ENCODE data around the gene HABP4. TPM values are rescaled to one million over a fixed set of nuclear protein-coding genes. Genes with fewer than 3 reads are reported as not detected.

HABP4 gene
- total and polyA plus RNA-seq, 10 of the 15 experiments (the other 5 are each of a cell fraction or from before 2014, with no cell fraction given), result 1.6 to 15.4 (median 11.6) TPM

DNA sequence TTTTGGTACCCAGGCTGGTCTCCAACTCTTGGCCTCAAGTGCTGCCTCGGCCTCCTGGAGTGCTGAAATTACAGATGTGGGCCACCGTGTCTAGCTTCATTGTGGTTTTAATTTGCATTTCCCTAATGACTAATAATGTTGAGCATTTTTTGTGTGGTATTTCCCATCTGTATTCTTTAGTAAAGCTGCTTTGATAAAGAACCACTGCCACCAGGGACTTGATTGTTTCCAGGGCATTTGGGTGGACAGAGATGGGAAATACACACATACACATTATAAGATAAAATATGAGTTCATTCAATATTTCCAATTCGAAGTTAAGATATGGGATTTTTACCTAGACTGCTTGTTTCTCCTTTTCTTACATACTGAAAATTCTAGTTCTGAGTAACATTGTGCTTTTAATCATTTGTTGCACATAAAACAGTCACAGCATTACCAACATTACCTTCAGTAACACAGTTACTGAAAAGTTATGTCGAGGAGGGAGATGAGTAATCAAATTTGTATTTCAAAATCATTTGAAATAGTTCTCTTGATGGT lies 28.9 kb downstream of the HABP4 start:
- CTCF ChIA-PET, result interaction anchor here (1.0 to 1.3 kb wide), 2 partner anchors 29 to 84 kb away, joined by 4 read pairs; partner anchors contain the start of gene HABP4
- RAD21 ChIA-PET (ENCODE audit: unreplicated experiment), result interaction anchor here (1.0 to 2.1 kb wide), 2 partner anchors 26 to 87 kb away, joined by 3 to 5 read pairs; no protein-coding TSS in a partner anchor
- H3K36me3 ChIP-seq (ENCODE audit: control insufficient read depth in 2 of 2, insufficient read depth in 2 of 2, low read length in 1 of 2), result no peaks in the 10 kb centered on the region
- BruUV-seq (replicated peaks), result no TSS peak
- peaks cover 10% of the 10 kb centered on the region for H3K4me1 ChIP-seq (ENCODE audit: control insufficient read depth, insufficient read depth, low read length)
- no peak overlapping the region for H3K4me3 ChIP-seq
- POLR2A ChIA-PET, result interaction anchor here (0.6 to 1.0 kb wide), 5 partner anchors 9 to 1985 kb away, joined by 3 to 8 read pairs (median 4); no protein-coding TSS in a partner anchor
- peak; percentile 54 for FAIRE-seq
- ATAC-seq, result peak; percentile 90
- no peak overlapping the region for H2AFZ ChIP-seq (ENCODE audit: control insufficient read depth, low read depth, low read length)
- H3K79me2 ChIP-seq (ENCODE audit: control insufficient read depth, insufficient read depth, low read length), result no peaks in the 10 kb centered on the region
- no peaks in the 10 kb centered on the region for H3K27me3 ChIP-seq (replicated peaks in 1 of 2; ENCODE audit: control insufficient read depth in 2 of 2, insufficient read depth in 2 of 2, low read length in 1 of 2)
- 0% methylated on average over 4 of the region's 4 CpGs for WGBS (ENCODE audit: insufficient coverage, insufficient replicate concordance, low lambda C conversion rate, missing lambda C conversion rate)
- peak overlapping the region; percentile 41; the same call in 1 of the 2 replicates for H3K4me2 ChIP-seq (ENCODE audit: control insufficient read depth, insufficient read depth)
- no peak overlapping the region for H3K9ac ChIP-seq (ENCODE audit: control insufficient read depth, insufficient read depth, low read length)
- peak; percentile 32 for DNase-seq (ENCODE audit: low read depth, low spot score)
- H3K27ac ChIP-seq (ENCODE audit: control insufficient read depth, insufficient read depth), result no peak overlapping the region
- H4K20me1 ChIP-seq (ENCODE audit: control insufficient read depth, insufficient read depth), result no peaks in the 10 kb centered on the region
- SMC1A ChIA-PET (ENCODE audit: uncharacterized antibody, unreplicated experiment), result interaction anchor here (0.9 to 1.1 kb wide), 5 partner anchors 10 to 111 kb away, joined by 3 to 4 read pairs (median 3); no protein-coding TSS in a partner anchor
- in situ Hi-C loops (cut with MboI), result no loop called here
- no peaks in the 10 kb centered on the region for H3K9me3 ChIP-seq (replicated peaks; ENCODE audit: control insufficient read depth, insufficient read depth, low read length)
- intact Hi-C loops (cut with micrococcal nuclease; ENCODE audit: unreplicated experiment), result no loop called here
- TF ChIP-seq SIN3A (IDR thresholded peaks at IDR 0.05; ENCODE audit: low read depth, low read length) (no peak), BRCA1 (IDR thresholded peaks at IDR 0.05; ENCODE audit: low read depth, low read length) (no peak), RBBP5 (conservative IDR thresholded peaks at IDR 0.05) (no peak), POLR2AphosphoS5 (IDR thresholded peaks at IDR 0.05; ENCODE audit: low read length) (no peak), CHD1 (IDR thresholded peaks at IDR 0.05; ENCODE audit: low read depth, low read length) (no peak), JUNB (IDR thresholded peaks at IDR 0.05) (peak; percentile 98), CREB1 (IDR thresholded peaks at IDR 0.05; ENCODE audit: low read depth) (0 out of 2 replicates have a peak, but pooled peaks have one; percentile 6), IRF4 (IDR thresholded peaks at IDR 0.05; ENCODE audit: low read depth, low read length) (no peak; the same call in 1 of the 2 replicates), ASH2L (IDR thresholded peaks at IDR 0.05; ENCODE audit: borderline replicate concordance, low read depth) (no peak), GATAD2B (conservative IDR thresholded peaks at IDR 0.05; ENCODE audit: low read depth) (no peak), DPF2 (IDR thresholded peaks at IDR 0.05) (peak; percentile 73), ZNF24 (IDR thresholded peaks at IDR 0.05) (no peak), IKZF2 (IDR thresholded peaks at IDR 0.05) (no peak; a peak in 2 of 4 replicates), EP300 (IDR thresholded peaks at IDR 0.05; ENCODE audit: borderline replicate concordance in 1 of 2, control insufficient read depth in 1 of 2, low read depth in 2 of 2, low read length in 2 of 2) (no peak), POU2F2 (IDR thresholded peaks at IDR 0.05; ENCODE audit: borderline replicate concordance, low read depth, low read length) (peak; percentile 94; the same call in 2 of the 3 replicates), MEF2B (IDR thresholded peaks at IDR 0.05; ENCODE audit: partially characterized antibody, poor library complexity, severe bottlenecking) (peak; percentile 66), HCFC1 (IDR thresholded peaks at IDR 0.05; ENCODE audit: low read length) (no peak), RCOR1 (conservative IDR thresholded peaks at IDR 0.05; ENCODE audit: low read depth, low read length) (no peak)
- TF ChIP-seq, protein P1, sequence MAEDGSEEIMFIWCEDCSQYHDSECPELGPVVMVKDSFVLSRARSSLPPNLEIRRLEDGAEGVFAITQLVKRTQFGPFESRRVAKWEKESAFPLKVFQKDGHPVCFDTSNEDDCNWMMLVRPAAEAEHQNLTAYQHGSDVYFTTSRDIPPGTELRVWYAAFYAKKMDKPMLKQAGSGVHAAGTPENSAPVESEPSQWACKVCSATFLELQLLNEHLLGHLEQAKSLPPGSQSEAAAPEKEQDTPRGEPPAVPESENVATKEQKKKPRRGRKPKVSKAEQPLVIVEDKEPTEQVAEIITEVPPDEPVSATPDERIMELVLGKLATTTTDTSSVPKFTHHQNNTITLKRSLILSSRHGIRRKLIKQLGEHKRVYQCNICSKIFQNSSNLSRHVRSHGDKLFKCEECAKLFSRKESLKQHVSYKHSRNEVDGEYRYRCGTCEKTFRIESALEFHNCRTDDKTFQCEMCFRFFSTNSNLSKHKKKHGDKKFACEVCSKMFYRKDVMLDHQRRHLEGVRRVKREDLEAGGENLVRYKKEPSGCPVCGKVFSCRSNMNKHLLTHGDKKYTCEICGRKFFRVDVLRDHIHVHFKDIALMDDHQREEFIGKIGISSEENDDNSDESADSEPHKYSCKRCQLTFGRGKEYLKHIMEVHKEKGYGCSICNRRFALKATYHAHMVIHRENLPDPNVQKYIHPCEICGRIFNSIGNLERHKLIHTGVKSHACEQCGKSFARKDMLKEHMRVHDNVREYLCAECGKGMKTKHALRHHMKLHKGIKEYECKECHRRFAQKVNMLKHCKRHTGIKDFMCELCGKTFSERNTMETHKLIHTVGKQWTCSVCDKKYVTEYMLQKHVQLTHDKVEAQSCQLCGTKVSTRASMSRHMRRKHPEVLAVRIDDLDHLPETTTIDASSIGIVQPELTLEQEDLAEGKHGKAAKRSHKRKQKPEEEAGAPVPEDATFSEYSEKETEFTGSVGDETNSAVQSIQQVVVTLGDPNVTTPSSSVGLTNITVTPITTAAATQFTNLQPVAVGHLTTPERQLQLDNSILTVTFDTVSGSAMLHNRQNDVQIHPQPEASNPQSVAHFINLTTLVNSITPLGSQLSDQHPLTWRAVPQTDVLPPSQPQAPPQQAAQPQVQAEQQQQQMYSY (CRISPR knock-in tag; IDR thresholded peaks at IDR 0.05), result no peak
- TF ChIP-seq, protein P2, sequence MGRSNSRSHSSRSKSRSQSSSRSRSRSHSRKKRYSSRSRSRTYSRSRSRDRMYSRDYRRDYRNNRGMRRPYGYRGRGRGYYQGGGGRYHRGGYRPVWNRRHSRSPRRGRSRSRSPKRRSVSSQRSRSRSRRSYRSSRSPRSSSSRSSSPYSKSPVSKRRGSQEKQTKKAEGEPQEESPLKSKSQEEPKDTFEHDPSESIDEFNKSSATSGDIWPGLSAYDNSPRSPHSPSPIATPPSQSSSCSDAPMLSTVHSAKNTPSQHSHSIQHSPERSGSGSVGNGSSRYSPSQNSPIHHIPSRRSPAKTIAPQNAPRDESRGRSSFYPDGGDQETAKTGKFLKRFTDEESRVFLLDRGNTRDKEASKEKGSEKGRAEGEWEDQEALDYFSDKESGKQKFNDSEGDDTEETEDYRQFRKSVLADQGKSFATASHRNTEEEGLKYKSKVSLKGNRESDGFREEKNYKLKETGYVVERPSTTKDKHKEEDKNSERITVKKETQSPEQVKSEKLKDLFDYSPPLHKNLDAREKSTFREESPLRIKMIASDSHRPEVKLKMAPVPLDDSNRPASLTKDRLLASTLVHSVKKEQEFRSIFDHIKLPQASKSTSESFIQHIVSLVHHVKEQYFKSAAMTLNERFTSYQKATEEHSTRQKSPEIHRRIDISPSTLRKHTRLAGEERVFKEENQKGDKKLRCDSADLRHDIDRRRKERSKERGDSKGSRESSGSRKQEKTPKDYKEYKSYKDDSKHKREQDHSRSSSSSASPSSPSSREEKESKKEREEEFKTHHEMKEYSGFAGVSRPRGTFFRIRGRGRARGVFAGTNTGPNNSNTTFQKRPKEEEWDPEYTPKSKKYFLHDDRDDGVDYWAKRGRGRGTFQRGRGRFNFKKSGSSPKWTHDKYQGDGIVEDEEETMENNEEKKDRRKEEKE (IDR thresholded peaks at IDR 0.05), result no peak

Measured in GM12878 (cell line).